HK-2 (cell line): ENCODE measurements around the gene PTPRK.

Source experiments
- DNase-seq: peaks from one replicate; pipeline ENCODE4 v3.0.0-alpha.2; 2018; ENCODE audit not compliant: unreplicated experiment

The PTPRK gene

DNA sequence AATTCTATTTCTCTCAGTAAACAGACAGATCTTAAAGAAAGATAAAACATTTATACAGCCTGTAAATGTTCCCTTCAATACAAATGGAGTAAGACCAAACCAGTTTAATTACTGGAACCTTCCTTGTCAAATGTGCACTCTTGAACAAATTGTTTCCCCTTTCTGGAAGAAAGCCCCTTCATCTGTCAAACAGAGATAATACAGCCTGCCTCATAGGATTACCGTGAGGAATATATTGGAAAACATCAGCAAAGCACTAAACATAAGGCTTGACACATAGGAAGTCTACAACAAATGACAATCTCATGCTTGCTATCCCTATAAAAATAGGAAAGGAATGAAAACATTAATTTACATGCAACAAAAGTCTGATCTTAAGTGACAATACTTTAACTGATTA is 173.8 kb downstream of the PTPRK start:
- DNase-seq = no peak

- DNase-seq = no peak
These were observed 175.1 kb downstream of the PTPRK start for GRCh38 chr6:128345278-128345677.

DNA sequence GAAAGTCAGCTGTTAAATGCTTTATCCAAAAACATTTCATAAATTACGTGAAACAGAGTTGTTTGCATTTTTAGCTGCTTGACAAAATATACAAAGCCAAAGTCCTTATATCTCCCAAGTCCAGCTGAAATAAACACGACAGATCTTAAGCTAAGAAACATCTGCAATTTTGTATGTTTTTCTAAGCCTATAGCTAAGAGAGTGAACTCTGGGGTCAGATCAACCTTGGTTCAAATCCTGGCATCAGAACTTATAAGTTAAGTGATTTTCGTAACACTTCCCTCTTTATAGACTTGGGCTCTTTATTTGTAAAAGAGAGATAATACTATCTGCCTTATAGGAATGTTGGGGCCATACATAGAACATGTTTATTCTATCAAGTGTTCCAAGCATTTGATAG is 176.7 kb downstream of the PTPRK start:
- DNase-seq = no peak

- DNase-seq = no peak
These were observed 180.6 kb downstream of the PTPRK start for GRCh38 chr6:128339635-128340450.

DNA sequence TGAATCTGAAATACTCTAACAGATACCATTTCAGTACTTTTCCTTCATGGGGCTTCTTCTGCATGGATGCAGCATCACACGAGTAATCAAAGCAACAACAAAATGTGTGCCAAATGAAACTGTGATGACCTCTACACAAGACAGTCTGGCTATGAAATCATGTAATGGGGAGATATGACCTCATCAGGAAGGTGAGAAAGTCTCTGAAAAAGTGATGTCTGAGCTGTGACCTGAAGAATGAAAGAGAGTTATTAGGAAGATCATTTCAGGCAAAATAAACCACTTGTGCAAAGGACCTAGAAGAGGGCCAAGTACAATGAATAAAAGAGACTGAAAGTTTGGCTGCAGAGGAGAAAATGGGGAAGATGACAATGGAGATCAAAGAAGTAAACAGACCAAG is 182.8 kb downstream of the PTPRK start:
- DNase-seq = no peak

- DNase-seq = no peak
These were observed 183.8 kb downstream of the PTPRK start for GRCh38 chr6:128336436-128337095.

DNA sequence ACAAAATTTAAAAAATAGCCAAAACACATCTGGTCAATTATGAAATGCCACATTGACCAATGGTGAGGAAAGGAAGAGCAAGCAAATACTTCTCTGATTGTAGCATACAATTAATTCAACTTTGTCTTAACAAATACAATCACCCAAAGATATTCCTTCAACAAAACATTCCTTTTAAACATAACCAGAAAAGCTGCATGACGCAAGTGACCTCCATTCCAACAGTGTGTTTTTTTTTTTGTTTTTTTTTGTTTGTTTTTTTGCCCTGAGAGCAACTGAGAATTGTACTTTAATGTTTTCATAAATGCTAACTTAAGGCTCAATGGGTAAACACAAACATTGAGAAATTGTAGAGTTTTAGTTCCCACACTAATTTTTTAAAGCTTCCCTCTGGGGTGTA is 184.4 kb downstream of the PTPRK start:
- no peak for DNase-seq

DNA sequence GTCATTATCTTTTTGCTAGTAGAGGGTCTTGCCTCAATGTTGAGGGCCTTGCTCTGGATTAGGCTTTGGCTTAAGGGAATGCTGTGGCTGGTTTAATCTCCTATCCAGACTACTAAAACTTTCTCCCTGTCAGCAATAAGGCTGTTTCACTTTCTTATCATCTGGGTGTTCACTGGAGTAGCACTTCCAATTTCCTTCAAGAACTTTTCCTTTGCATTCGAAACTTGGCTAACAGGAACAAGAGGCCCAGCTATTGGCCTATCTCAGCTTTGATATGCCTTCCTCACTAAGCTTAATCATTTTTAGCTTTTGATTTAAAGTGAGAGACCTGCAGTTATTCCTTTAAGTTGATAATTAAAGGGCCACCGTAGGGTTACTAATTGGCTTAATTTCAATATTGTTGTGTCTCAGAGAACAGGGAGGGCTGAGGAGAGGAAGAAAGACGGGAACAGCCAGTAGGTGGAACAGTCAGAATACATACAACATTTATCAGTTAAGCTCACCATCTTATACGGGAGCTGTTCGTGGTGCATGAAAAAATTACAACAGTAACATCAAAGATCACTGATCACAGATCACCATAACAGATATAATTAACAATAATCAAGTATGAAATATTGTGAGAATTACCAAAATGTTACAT is 186.7 kb downstream of the PTPRK start:
- no peak for DNase-seq

GRCh38 chr6:128327890-128328289 is 192.5 kb downstream of the PTPRK start:
- no peak for DNase-seq

DNA sequence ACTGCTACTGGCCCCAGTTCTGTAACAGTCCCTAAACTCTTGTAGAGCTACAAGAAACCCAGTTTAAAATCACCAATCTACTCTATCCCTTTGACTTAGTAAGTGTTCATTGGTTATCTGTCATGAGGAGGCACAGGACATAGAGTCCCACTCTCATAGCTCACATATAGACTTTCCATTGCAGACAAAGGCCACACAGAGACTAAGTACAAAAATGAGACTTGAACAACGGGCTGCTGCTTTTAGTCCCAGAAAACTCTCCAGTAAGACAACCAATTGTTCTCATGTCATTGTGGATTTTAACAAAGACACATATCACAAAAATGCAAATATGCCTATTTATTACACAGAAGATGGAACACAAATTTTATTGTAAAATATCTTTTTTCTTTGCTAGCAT is 197.4 kb downstream of the PTPRK start:
- DNase-seq = no peak

DNA sequence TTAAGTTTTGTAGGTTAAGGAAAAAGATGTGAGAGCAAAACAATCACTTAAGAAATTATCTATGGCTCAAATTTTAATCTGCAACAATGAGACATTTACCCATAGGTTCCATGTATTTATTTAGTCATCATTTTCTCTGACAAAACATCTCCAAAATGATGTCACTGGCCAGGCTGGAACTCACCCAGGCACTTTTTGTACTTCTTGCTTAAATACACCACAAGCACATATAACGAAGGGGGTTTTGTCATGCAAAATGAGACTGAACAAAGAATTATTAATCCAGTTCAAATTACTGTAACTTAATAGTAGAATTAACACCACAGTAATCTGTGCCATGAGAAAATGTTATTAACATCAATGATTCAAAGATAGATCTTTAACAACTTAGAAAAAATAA is 200.5 kb downstream of the PTPRK start:
- no peak for DNase-seq

DNA sequence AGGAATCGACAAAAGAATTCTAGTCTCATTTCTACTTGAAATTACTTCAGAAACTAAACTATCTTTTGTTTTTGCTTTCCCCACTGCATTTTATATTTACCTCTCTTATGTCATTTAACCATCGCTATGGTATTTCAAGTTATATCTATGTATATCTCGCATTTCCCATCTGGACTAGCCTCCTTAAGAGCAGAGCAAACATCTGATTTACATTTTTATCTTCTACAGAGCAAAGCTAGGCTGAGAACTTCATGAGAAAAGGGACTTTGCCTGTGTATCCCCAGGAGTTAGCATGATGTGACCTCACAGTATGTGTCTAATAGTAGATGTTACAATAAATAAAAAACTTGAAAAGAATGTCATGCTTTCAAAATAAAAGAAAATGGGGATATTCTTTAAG is 201.2 kb downstream of the PTPRK start:
- DNase-seq = no peak

- no peak for DNase-seq
These were observed 204.0 kb downstream of the PTPRK start for GRCh38 chr6:128316258-128316929.

DNA sequence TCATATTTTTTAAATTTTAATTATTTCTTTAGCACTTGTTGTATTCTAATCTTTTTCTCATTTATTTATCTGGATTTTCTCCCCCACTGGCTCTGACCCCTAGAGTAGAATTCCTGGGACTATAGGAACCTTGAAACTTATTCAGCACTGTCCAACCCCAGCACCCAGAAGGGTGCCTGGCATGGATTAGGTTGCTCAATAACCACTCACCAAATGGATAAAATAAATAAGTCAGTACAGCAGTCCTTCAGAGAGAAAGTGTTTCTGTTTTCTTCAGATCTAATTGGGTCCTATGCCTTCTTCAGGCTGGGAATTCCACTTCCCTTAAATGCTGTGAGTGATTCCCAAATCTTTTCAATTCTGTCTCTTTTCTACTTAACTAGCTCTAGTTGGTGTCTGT is 206.2 kb downstream of the PTPRK start:
- DNase-seq = no peak

GRCh38 chr6:128311944-128312570 is 208.3 kb downstream of the PTPRK start:
- no peak for DNase-seq

- no peak for DNase-seq
These were observed 209.9 kb downstream of the PTPRK start for GRCh38 chr6:128310451-128310850.

DNA sequence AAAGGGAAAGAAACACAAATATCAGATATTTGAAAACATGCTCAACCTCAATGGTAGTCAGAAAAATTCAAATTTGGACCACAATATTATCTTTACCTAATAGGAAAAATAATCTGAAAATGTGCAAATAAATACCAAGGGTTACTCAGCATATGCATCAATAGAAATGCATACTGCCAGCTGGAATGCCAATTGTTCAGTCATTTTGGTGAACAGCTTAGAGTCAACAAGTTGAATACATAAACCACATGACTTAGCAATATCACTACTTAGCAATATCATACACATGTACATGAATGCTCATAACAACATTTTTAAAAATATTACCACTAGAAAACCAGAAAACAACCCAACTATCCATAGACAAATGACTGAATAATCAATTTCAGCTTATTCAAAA is 212.7 kb downstream of the PTPRK start:
- DNase-seq = no peak

DNA sequence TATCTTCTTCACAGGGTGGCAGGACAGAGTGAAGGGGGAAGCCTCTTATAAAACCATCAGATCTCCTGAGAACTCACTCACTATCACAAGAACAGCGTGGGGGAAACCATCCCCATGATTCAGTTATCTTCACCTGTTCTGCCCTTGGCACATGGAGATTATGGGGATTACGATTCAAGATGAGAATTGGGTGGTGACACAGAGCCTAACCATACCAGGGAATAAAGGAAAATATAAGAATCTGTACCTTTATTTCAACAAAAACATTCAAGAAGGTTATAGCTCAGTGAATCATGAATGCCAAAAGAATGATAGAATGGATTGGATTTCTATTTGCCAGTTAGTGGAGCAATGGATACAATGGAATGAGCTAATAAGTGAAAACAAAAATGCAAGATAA is 214.4 kb downstream of the PTPRK start:
- DNase-seq = no peak

- DNase-seq = no peak
These were observed 215.2 kb downstream of the PTPRK start for GRCh38 chr6:128305228-128305627.

DNA sequence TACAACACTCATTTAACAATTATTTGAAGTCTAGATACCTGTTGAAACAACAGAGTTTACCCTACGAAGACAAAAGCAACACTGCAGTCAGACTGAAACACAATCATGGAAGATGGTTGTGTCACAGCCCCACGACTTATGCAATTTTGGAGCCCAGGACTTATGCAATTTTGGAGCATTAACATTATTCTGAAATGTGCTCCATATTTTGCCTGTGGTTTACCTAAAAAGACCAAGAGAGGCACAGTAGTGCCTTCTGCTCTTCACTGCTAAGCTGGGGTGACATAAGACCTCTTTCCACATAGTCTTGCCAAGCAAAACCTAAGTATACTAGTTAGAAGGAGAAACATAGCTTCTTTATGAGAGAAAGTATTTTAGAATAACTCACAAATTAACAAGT is 216.5 kb downstream of the PTPRK start:
- no peak for DNase-seq

DNA sequence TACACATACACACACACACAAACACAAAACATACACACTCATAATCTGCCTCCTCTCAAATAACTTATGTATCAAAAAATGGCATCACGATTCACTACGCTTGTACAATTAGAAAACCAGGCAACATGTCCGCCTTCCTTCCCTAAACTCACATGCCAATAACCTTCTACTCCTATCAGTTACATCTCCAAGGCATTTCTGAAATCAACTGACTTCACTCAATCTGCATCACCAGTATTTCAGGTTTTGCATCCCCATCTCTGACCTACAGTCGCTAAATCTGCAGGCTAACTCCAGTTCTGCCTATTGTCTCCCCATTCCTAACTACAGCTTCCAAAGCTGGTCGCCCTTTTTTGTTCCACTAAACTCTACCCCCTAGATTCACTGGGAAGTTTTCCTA is 217.5 kb downstream of the PTPRK start:
- no peak for DNase-seq

DNA sequence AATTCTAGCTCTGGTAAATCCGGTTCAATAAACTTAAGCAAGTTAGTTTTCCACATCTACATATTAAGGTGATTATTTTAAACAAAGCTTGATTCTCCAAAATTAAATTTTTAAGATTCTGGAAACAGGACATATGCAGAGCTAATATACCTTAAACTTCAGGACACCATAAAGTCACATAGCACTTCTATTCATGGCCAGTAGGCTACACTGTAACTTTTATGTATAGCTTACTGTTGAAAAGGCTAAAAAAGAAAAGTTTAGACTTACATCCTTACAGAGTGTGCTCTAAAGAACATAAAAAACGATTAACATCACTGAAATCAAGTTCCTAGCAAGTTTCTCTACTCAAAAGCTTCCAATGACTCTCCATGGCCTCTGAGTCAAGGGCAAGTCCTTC is 224.7 kb downstream of the PTPRK start:
- no peak for DNase-seq
